GM21381 (cell line): ENCODE results near the gene CALCR.
"Not testable (repeated sequence)": the region's sequence is repeated elsewhere in the genome, so short reads cannot be mapped to it uniquely, and the experiment has no call there.

Experiments used
- ATAC-seq: cut with Tn5 transposase; IDR thresholded peaks from one replicate; pipeline ENCODE4 v1.9.1; 2021; ENCODE audit warnings: mild to moderate bottlenecking, moderate library complexity; ENCODE audit not compliant: unreplicated experiment

CALCR gene

DNA sequence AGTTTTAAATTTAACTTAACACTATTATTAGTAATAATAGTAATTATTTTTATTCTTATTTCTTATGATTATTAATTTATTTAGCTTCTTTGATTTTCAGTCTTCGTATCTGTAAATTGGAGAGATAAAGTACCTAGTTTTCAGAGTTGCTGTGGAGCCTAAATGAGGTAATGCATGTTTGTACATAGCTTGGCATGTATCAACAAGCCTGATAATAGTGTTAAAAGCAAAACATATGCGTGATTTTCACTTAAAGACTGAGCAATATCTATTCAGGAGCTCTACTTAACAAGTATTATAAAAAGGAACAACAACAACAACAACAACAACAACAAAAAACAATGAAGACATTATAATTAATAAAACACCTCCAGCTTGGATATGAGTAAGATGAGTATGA is 12.4 kb downstream of the CALCR start:
- ATAC-seq: no peak

DNA sequence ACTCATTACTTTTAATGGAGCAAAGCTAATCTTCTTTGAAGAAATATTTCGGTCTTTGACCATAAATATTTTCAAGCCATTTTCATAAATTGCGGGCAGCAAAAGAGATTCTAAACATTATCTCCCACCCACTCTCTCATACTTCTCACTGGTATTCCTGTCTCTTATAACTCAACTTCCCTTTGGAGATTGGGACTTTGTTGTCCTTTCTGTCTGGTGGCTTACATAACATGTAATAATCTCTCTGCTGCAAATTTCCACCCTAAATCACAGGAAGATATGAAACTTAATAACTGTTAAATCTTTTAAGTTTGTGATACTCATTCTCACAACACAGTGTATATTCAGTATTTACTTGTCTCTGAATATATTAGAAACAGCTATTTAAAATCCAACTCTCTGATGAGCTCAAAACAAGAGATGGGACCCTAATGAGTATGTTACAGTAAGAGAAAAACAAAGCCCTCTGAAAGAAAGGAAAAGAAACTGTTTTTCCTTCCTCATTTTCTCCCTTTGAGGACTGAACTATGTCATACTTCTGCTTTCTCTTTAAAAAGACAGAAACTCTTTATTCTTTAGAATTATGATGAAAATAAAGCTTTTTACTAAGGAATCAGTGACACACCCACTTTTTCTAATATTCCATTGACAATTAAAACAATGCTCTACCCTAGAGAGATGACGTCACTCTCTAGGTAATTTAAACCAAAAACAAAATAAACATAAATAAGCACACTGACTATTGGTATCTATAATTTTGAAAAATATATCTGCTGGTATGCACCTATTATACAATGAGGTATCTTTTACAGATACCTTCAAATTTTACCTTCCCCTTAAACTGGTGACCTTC is 14.7 kb downstream of the CALCR start:
- no peak for ATAC-seq

DNA sequence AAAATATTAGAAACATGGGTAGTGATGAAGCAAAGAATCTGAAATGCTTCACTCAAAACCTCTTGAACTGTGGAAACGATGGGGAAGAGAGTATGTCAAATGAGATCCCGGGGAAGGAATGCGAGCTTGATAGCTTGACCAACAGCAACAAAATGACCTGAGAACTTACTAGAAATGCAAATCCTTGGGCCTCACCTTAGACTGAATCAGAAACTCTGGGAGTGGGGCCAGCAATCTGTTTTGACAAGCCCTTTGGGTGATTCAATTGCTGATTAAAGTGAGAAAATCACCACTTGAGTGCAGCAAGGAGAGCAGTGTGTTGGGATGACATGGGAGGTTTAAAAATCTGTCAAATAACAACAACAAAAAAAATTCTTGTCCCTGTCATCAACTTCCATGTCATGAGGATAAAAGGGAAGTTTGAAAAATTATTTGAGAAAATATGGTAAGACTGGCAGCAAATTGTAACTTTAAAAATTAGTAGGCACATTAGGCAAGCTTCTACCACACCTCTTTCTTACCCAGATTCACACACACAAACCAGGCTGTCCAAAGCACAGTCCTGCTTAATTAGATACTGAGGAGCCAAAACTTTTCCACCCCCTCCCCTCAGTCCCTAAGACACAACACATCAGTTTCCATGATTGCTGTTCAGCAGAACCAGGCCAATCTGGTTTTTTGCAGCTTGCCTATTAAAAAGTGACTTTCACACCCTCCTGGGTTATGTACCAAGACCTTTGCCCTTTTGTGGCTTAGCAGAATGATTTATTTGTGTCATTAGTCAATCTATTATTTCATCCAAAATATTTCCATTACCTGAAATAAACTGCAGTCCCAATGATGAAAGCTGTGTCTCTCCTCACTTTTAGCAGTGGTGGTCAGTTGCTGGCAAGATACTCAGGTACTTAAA is 15.6 kb downstream of the CALCR start:
- ATAC-seq: no peak

DNA sequence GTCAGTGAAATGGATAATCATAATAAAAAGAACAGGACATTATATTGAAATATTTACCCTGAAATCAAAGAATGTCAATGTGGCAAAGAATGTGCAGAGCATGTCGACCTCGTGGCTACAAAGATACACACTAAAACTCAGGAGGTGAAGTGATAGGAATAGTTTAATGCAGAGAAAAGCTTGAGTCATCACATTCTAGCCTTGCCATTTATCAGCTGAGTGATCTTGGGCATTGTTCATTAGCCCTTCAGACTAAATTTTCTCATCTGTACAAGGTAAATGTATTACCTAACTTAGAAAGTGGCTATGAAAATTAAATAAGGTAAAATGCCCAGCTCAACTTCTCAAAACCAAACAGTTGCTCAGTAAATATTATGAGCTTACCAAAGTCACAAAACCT is 22.6 kb downstream of the CALCR start:
- no peak for ATAC-seq

DNA sequence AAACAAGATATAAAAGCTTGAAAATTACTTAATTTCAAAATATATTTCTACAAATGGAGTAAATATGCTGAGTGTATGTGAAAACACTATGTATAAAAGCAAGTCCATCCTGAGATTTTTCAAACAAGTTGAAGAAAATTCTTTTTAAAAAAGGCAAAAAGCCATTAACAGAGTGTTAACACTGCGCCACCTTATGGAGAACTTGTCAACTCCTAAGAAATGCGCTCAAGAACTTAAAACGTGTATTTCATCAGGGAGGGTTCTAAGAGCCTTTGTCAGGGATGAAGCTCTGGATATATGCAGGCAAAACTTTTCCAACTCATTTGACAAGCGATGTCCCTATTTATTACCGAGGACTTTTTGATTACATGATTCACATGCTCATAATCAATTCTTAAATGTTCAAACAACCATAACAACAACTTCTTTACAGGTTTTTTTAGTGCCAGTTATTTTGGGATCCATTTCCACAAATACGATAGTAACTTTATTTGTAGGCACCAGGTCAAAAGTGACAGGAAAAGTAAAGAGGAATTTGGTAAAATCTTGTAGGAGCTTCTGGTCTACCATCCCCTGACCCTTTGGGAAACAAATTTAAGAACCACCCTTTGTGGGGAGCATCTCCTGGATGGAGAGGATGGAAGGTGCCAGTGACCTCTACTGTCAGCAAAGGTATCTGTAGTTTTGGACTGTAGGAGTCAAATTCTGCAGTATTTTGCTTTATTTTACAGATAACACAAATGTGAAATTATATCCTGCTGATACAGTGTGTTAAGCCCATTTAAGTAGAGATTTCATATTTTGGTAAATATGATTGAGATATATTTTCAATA is 23.2 kb downstream of the CALCR start:
- ATAC-seq: no peak

DNA sequence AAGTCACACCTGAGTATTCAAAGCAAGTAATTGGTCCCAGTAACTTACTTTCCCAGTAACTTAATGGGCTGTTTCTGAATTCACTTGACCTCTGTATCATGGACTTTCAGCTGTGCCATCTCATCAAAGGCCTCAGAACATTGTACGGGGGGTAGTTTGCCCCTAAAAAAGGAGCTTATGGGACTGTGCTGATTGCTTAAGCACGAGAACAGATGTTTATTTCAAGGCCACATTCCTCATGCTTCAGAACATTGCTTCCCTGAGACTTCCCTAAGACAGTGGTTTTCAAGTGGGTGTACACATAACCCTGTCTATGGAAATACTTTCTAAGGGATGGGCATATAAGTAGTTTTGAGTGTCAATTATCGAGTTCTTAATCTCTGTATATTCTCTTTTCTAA is 26.8 kb downstream of the CALCR start:
- ATAC-seq: no peak

DNA sequence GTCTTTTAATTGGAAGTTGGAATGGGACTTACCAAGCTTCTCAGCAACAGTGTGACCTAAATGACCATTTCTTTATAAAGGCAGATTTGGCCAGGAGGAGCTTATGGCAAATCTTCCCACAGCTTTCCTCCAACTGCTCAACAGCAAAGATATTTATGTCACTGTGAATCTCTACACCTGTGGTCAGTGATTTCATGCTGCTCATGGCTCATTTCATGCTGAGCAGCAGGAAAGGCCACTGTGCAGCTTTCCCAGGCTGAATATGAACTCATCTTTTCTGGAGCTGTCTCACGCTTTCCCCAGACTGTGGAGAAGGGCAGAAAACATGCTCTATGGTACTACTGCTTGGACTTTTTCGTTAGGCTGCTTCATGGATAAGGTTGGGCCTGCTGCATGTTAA is 29.8 kb downstream of the CALCR start:
- ATAC-seq: no peak

DNA sequence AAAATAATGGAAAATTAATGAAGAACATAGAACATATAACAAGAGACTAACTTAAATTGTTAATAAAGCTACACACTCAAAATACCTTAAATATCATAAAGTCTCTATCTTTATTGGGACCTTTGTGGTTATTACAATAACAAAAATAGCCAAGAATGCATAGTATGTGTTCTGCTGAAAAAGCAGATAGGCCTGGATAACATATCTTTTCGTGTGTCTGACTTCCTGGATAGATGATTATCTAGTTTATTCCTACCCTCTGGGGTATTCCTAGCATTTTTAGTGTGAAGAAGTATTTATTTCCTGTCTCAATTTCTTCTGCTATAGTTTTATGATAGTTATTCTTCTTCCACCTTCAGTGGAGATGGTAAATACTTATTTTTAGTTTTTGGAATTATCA is 36.5 kb downstream of the CALCR start:
- ATAC-seq: no peak

DNA sequence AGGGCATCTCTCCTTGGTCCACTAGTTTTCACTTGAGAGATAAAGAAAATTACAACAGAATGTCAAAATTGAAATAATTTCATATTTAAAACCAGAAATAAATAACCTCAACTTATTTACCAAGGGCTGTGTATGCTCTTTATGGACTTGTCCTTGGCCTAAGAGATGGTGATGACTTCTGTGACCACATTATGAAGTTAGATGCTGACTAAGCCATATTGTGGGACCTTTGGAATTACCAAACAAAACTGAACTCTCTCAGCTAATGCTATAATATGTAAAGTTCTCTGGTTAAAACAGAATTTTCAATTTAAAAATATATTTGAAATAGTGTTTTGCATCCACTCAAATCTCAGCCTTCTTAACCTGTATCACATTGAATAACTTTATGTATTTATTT is 38.9 kb downstream of the CALCR start:
- no peak for ATAC-seq

DNA sequence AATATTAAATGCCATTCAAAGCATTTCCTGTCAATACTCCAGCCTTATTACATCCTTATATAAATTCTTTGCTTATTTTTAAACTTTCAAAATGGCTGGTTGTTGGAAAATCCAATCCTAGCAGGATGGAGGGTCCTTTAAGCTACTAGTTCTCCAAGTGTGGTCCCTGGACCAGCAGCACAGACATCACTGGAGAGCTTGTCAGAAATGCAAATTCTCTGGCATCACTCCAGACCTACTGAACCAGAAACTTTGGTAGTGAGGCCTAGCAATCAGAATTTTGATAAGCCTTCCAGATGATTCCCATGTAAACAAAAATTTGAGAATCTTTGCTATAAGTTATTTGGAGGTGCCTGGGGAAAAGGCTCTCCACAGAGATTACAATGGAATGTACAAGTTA is 43.8 kb downstream of the CALCR start:
- ATAC-seq: no peak

DNA sequence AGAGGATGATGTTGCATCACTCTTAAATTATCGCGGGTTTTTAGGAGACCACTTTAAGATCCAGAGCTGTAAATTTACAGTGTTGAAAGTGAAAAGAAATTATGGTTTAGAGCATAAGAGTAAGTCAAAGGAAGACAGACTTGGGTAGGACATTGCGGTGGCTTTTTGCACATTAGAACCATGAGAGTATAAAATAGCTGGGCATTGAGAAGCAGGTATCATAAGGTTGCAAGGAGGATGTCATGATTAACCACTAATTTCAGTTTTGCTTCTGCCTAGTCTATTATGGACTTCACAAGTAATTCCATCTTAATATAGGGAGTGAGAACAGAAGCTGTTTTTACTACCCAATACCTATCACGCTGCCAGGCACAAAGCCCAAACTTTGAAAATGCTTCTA is 57.7 kb downstream of the CALCR start:
- no peak for ATAC-seq

DNA sequence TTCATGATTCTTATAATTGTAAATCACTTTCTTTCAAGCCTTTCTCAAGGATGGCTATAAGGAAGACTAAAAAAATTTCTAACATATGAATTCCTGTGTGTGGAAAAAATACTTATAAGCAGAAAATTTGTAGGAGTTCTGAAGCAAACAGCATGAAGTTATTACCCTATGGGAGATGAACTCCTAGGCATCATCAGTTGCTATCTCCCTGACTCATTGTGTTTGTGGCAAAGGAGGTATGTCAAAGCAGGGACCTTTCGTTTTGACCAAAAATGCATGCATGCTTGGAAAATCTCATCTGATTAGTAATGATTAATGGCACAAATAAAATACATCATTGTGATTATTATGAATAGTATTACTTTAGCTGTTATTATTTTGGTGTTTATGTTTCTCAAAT is 59.4 kb downstream of the CALCR start:
- ATAC-seq: no peak

DNA sequence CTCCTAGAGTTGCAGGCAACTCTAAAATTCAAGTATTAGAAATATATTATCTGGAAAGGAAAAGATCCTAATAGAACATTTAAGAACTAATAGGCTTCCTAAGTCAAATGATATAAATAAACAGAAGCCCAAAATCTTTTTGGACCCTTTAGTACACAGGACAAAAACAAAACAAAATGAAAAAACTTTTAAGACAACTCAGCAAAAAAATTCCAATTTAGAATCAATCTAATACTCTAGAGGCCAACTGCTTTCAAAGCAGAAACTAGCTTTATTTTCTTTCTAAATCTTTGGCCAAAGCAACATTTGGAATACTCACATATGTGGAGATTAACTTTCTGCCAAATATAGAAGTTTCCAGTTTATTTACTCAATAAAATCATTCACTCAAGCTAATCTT is 65.2 kb downstream of the CALCR start:
- no peak for ATAC-seq

DNA sequence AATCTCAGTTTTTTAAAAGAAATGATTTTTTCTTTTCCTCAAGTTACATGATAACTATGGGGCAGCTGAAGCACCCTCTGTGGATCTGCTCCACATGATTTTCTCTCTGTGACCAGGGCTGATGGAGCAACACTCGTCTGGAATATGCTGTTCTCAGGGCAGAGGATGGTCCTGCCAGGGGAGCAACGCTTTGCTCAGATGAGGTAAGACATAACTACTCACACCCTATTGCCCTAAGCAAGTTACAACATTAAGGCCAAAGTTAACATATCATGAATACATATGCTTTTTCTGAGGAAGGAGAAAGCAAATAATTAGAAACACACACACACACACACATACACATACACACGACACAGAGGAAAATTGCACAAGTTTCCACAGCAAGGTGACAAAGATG is 71.4 kb downstream of the CALCR start:
- ATAC-seq: no peak

DNA sequence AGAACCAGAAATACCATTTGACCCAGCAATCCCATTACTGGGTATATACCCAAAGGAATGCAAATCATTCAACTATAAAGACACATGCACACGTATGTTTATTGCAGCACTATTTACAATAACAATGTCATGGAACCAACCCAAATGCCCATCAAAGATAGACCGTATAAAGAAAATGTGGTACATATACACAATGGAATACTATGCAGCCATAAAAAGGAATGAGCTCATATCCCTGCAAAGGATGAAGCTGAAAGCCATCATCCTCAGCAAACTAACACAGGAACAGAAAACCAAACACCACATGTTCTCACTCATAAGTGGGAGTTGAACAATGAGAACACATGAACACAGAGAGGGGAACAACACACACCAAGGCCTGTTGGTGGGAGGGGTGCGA is 82.7 kb downstream of the CALCR start:
- not testable (repeated sequence) for ATAC-seq

DNA sequence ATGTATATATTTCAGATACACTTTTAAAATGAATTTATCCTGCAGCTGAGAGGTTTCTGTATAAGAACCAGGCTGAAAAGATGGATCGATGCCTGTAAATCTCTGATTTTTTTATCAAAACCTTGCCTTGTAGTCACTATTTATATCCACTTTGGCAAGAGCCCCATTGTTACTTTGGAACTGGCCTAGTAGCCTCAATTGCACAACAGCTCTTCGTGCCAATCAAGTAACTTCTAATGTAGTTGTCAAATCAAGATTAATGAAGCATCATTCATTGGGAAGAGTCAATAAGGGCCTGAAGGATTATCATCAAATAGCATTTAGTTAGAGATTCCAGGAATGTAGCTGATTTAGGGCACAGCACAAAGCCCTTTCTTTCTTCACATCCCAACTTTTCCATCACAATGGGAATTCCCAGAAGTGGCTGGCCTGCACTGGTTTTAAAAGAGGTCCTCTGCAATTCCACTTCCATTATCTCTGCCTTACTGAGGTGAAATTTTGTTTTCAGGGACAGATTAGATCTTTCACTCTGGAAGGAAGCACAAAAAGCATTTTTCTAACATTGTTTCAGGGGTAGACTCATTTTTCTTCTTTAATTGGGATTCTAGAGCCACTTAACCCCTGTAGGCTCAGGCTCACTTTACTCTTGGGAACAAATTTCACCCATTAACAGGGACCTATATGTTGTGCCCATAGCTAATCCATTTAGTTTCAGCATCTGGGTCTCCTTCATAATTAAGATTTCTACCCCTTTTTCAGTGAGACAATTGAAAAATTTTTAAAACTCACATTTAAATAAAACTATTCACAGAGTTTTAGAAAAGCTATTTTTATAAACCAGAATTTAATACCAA is 97.8 kb downstream of the CALCR start:
- no peak for ATAC-seq

DNA sequence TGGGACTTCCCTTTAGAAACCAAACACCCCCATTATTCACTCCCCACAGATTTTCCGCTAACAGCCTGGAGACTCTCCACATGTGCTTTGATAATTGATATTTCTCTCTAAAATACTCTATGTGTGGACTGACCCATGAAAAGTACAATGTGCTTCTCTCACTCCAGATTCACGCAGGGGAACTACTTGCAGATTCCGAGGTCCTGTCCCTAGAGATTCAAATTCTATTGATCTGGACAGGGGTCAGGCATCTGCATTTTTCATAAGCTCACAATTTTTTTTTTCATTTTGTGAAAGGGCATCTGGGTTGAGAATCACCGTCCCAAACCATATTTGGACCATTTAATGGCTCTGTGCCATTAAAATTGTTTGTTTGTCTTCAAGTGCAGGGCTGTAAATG is 98.7 kb downstream of the CALCR start:
- ATAC-seq: no peak

DNA sequence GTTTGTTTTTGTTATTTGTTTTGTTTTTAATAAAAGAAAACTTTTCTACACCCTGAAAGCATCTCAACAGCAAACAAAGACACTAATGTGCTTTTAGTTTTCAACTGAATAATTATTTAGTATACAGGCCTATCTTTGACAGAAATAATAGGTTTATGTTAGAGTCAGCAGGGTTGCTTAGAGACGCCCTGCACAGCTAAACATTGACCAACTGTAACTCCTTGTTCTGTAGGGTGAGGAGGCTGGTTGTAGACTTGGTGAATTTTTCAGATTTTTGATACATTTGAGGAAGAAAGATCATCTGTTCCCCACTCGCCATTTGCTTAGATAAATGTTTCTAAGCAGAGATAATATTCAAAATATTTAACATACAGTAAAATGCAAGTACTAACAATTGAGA is 103.1 kb downstream of the CALCR start:
- no peak for ATAC-seq

DNA sequence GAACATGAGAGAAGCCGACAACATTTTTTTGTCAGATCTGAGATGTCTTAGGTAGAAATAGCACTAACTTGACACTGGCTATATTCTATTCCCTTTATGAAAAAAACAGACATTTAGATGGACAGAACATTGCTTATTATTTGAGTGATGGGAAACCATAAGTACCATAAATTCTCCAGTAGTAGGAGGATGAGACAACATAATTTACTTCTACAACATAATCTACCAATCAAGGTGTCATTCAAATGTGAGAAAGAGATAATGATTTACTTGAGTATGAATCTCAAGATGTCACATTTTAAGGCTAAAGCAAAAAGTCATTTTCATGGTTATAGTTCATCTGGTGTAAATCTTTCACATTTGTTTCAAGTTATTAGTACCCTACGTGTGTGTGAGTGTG is 110.8 kb downstream of the CALCR start:
- no peak for ATAC-seq

DNA sequence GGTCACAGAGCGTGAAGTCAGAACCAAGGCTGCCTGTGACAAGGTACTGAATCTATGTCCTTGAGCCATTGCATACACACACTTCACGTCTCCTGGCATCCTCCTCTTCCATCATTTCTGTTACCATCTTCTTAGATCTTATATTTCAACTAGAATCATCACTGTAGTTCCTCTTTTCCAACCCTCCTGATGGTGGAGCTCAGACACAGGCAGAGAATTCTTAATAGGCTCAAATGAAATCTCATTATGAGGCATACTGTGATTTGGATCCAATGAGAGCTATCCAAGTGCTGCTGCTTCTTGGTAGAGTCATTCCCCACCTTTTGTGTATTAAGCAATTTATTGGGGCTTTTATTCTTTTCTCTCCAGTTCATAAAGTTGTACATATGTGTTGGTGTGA is 113.2 kb downstream of the CALCR start:
- ATAC-seq: no peak
